ENCODE measurements around the gene TPH1.
"Not testable (repeated sequence)": the region's sequence is repeated elsewhere in the genome, so short reads cannot be mapped to it uniquely, and the experiment has no call there.

The TPH1 gene

GRCh38 chr11:18016789-18017188 lies 29.3 kb downstream of the TPH1 start:
- DNase-seq, result no peak

- DNase-seq, result no peak
Observed at GRCh38 chr11:18014876-18015275, 31.2 kb downstream of the TPH1 start.

- peak; percentile 29 for DNase-seq
Observed at GRCh38 chr11:18013790-18014507, 32.1 kb downstream of the TPH1 start.

GRCh38 chr11:18012906-18013781 lies 32.9 kb downstream of the TPH1 start, which contains the start of gene SERGEF:
Gene SERGEF (minus strand): TSS chr11:18013047. CDS start chr11:18013010, 37 bp downstream.
- DNase-seq, result peak; percentile 94

GRCh38 chr11:18012122-18012905 lies 33.8 kb downstream of the TPH1 start:
- DNase-seq, result peak; percentile 32

- peak; percentile 25 for DNase-seq
Observed at GRCh38 chr11:18011633-18012032, 34.4 kb downstream of the TPH1 start.

GRCh38 chr11:18010977-18011586 lies 35.0 kb downstream of the TPH1 start:
- no peak for DNase-seq

GRCh38 chr11:18010121-18010670 lies 35.9 kb downstream of the TPH1 start:
- no peak for DNase-seq

- no peak for DNase-seq
Observed at GRCh38 chr11:18005376-18006129, 40.5 kb downstream of the TPH1 start.

GRCh38 chr11:18001191-18001590 lies 44.9 kb downstream of the TPH1 start:
- DNase-seq, result no peak

GRCh38 chr11:18000760-18001159 lies 45.3 kb downstream of the TPH1 start:
- no peak for DNase-seq

- not testable (repeated sequence) for DNase-seq
Observed at GRCh38 chr11:18000128-18000527, 45.9 kb downstream of the TPH1 start.
